ENCODE results near the gene NHSL2. TPM values are rescaled to one million over a fixed set of nuclear protein-coding genes. Genes with fewer than 3 reads are reported as not detected.
A peak's percentile ranks its signal among the peaks of the same experiment; 100 is the strongest.

The NHSL2 gene
- total RNA-seq, 1 donor from 2014 or later = 0.07 TPM

GRCh38 chrX:71989768-71990426, 79.3 kb downstream of the NHSL2 start:
- no peaks in the 10 kb centered on the region for H3K9me3 Mint-ChIP-seq
- peaks cover 4% of the 10 kb centered on the region for H3K27me3 Mint-ChIP-seq
- H3K36me3 Mint-ChIP-seq (ENCODE audit: low read depth) = no peaks in the 10 kb centered on the region
- peaks cover 3% of the 10 kb centered on the region for H3K4me1 Mint-ChIP-seq
- intact Hi-C loops (cut with micrococcal nuclease) = no loop called here
- no peak overlapping the region for H3K27ac Mint-ChIP-seq
- H3K4me3 Mint-ChIP-seq = no peak overlapping the region
- no peak for DNase-seq

GRCh38 chrX:71990518-71990917, 79.9 kb downstream of the NHSL2 start:
- H3K36me3 Mint-ChIP-seq (ENCODE audit: low read depth) = no peaks in the 10 kb centered on the region
- peaks cover 3% of the 10 kb centered on the region for H3K4me1 Mint-ChIP-seq
- no peak overlapping the region for H3K4me3 Mint-ChIP-seq
- peaks cover 9% of the 10 kb centered on the region for H3K27me3 Mint-ChIP-seq
- DNase-seq = no peak
- H3K9me3 Mint-ChIP-seq = no peaks in the 10 kb centered on the region
- no peak overlapping the region for H3K27ac Mint-ChIP-seq
- intact Hi-C loops (cut with micrococcal nuclease) = no loop called here

GRCh38 chrX:71991164-71991563, 80.5 kb downstream of the NHSL2 start:
- Mint-ChIP-seq H3K4me1 (peaks cover 3% of the 10 kb centered on the region), H3K36me3 (ENCODE audit: low read depth) (no peaks in the 10 kb centered on the region), H3K4me3 (no peak overlapping the region), H3K27me3 (peaks cover 9% of the 10 kb centered on the region), H3K27ac (no peak overlapping the region), H3K9me3 (no peaks in the 10 kb centered on the region)
- DNase-seq = no peak
- intact Hi-C loops (cut with micrococcal nuclease) = no loop called here

GRCh38 chrX:71992711-71993110, 82.1 kb downstream of the NHSL2 start:
- H3K4me1 Mint-ChIP-seq = peaks cover 3% of the 10 kb centered on the region
- H3K27me3 Mint-ChIP-seq = peaks cover 10% of the 10 kb centered on the region
- intact Hi-C loops (cut with micrococcal nuclease) = no loop called here
- peak; percentile 58 for DNase-seq
- H3K9me3 Mint-ChIP-seq = no peaks in the 10 kb centered on the region
- no peaks in the 10 kb centered on the region for H3K36me3 Mint-ChIP-seq (ENCODE audit: low read depth)
- no peak overlapping the region for H3K4me3 Mint-ChIP-seq
- H3K27ac Mint-ChIP-seq = no peak overlapping the region

GRCh38 chrX:71993371-71993770, 82.7 kb downstream of the NHSL2 start:
- H3K4me3 Mint-ChIP-seq = no peak overlapping the region
- no peak overlapping the region for H3K27ac Mint-ChIP-seq
- intact Hi-C loops (cut with micrococcal nuclease) = no loop called here

GRCh38 chrX:71994601-71995000, 84.0 kb downstream of the NHSL2 start:
- Mint-ChIP-seq H3K27ac (no peak overlapping the region), H3K4me1 (peaks cover 3% of the 10 kb centered on the region), H3K27me3 (peaks cover 21% of the 10 kb centered on the region), H3K4me3 (no peak overlapping the region), H3K9me3 (no peaks in the 10 kb centered on the region), H3K36me3 (ENCODE audit: low read depth) (no peaks in the 10 kb centered on the region)
- no peak for DNase-seq
- intact Hi-C loops (cut with micrococcal nuclease) = no loop called here

More at GRCh38 chrX:71993371-71993770, 82.7 kb downstream of the NHSL2 start:
- no peaks in the 10 kb centered on the region for H3K9me3 Mint-ChIP-seq
- peaks cover 3% of the 10 kb centered on the region for H3K4me1 Mint-ChIP-seq
- H3K27me3 Mint-ChIP-seq = peaks cover 15% of the 10 kb centered on the region
- H3K36me3 Mint-ChIP-seq (ENCODE audit: low read depth) = no peaks in the 10 kb centered on the region
- no peak for DNase-seq

GRCh38 chrX:71995122-71995521, 84.5 kb downstream of the NHSL2 start:
- DNase-seq = no peak
- H3K27me3 Mint-ChIP-seq = peaks cover 21% of the 10 kb centered on the region
- intact Hi-C loops (cut with micrococcal nuclease) = no loop called here
- H3K27ac Mint-ChIP-seq = no peak overlapping the region
- no peak overlapping the region for H3K4me3 Mint-ChIP-seq
- no peaks in the 10 kb centered on the region for H3K9me3 Mint-ChIP-seq
- H3K4me1 Mint-ChIP-seq = peaks cover 3% of the 10 kb centered on the region
- H3K36me3 Mint-ChIP-seq (ENCODE audit: low read depth) = no peaks in the 10 kb centered on the region

- no peak for DNase-seq
- no peak overlapping the region for H3K27ac Mint-ChIP-seq
- intact Hi-C loops (cut with micrococcal nuclease) = no loop called here
- no peak overlapping the region for H3K4me3 Mint-ChIP-seq
- no peaks in the 10 kb centered on the region for H3K36me3 Mint-ChIP-seq (ENCODE audit: low read depth)
- H3K27me3 Mint-ChIP-seq = peaks cover 27% of the 10 kb centered on the region
- no peaks in the 10 kb centered on the region for H3K9me3 Mint-ChIP-seq
- peaks cover 3% of the 10 kb centered on the region for H3K4me1 Mint-ChIP-seq
Measured at GRCh38 chrX:71996136-71996535, 85.5 kb downstream of the NHSL2 start.

GRCh38 chrX:71996826-71997225, 86.2 kb downstream of the NHSL2 start:
- Mint-ChIP-seq H3K36me3 (ENCODE audit: low read depth) (no peaks in the 10 kb centered on the region), H3K4me1 (peaks cover 3% of the 10 kb centered on the region), H3K9me3 (no peaks in the 10 kb centered on the region), H3K27me3 (peaks cover 30% of the 10 kb centered on the region), H3K4me3 (no peak overlapping the region), H3K27ac (no peak overlapping the region)
- no peak for DNase-seq
- intact Hi-C loops (cut with micrococcal nuclease) = no loop called here

- DNase-seq = no peak
- Mint-ChIP-seq H3K4me1 (peaks cover 3% of the 10 kb centered on the region), H3K27me3 (peaks cover 30% of the 10 kb centered on the region), H3K4me3 (no peak overlapping the region), H3K9me3 (no peaks in the 10 kb centered on the region), H3K27ac (no peak overlapping the region), H3K36me3 (ENCODE audit: low read depth) (no peaks in the 10 kb centered on the region)
- intact Hi-C loops (cut with micrococcal nuclease) = no loop called here
Measured at GRCh38 chrX:71997320-71997719, 86.7 kb downstream of the NHSL2 start.

- peaks cover 33% of the 10 kb centered on the region for H3K27me3 Mint-ChIP-seq
- DNase-seq = peak; percentile 75
Measured at GRCh38 chrX:71998836-71999509, 88.3 kb downstream of the NHSL2 start.

GRCh38 chrX:71999535-71999934, 88.9 kb downstream of the NHSL2 start:
- Mint-ChIP-seq H3K4me3 (no peak overlapping the region), H3K27me3 (peaks cover 33% of the 10 kb centered on the region)
- intact Hi-C loops (cut with micrococcal nuclease) = loop anchor here (1.0 kb wide), 1 partner anchor 127 kb away; no protein-coding TSS in a partner anchor

More at GRCh38 chrX:71998836-71999509, 88.3 kb downstream of the NHSL2 start:
- intact Hi-C loops (cut with micrococcal nuclease) = loop anchor here (1.0 kb wide), 1 partner anchor 127 kb away; no protein-coding TSS in a partner anchor
- Mint-ChIP-seq H3K9me3 (no peaks in the 10 kb centered on the region), H3K36me3 (ENCODE audit: low read depth) (no peaks in the 10 kb centered on the region), H3K4me3 (no peak overlapping the region), H3K4me1 (no peaks in the 10 kb centered on the region), H3K27ac (no peak overlapping the region)

GRCh38 chrX:72001471-72001870, 90.8 kb downstream of the NHSL2 start:
- Mint-ChIP-seq H3K4me1 (no peaks in the 10 kb centered on the region), H3K9me3 (no peaks in the 10 kb centered on the region)
- no peak for DNase-seq

More at GRCh38 chrX:71999535-71999934, 88.9 kb downstream of the NHSL2 start:
- H3K36me3 Mint-ChIP-seq (ENCODE audit: low read depth) = no peaks in the 10 kb centered on the region
- H3K27ac Mint-ChIP-seq = no peak overlapping the region
- H3K9me3 Mint-ChIP-seq = no peaks in the 10 kb centered on the region
- DNase-seq = no peak
- no peaks in the 10 kb centered on the region for H3K4me1 Mint-ChIP-seq

GRCh38 chrX:72001906-72002305, 91.3 kb downstream of the NHSL2 start:
- H3K4me3 Mint-ChIP-seq = no peak overlapping the region
- H3K27me3 Mint-ChIP-seq = peaks cover 28% of the 10 kb centered on the region
- no peak overlapping the region for H3K27ac Mint-ChIP-seq
- intact Hi-C loops (cut with micrococcal nuclease) = no loop called here
- no peaks in the 10 kb centered on the region for H3K4me1 Mint-ChIP-seq
- H3K36me3 Mint-ChIP-seq (ENCODE audit: low read depth) = no peaks in the 10 kb centered on the region
- no peak for DNase-seq
- no peaks in the 10 kb centered on the region for H3K9me3 Mint-ChIP-seq

More at GRCh38 chrX:72001471-72001870, 90.8 kb downstream of the NHSL2 start:
- peaks cover 28% of the 10 kb centered on the region for H3K27me3 Mint-ChIP-seq
- no peak overlapping the region for H3K4me3 Mint-ChIP-seq
- no peaks in the 10 kb centered on the region for H3K36me3 Mint-ChIP-seq (ENCODE audit: low read depth)
- intact Hi-C loops (cut with micrococcal nuclease) = no loop called here
- no peak overlapping the region for H3K27ac Mint-ChIP-seq

Measured in activated CD4-positive, alpha-beta T cell treated with anti-CD3 and anti-CD28 coated beads, Interleukin-2, amount 10 ng/mL, durations not matched to agents 24 days and 14 days (primary cell).